HepG2 (cell line): ENCODE measurements around the gene CDC42EP4. TPM values are rescaled to one million over a fixed set of nuclear protein-coding genes. Genes with fewer than 3 reads are reported as not detected.

Source experiments
- HNRNPK ChIP-seq: fragments of 200-400 bp; formaldehyde crosslinking; IDR thresholded peaks from 2 replicates; pipeline ENCODE4 v1.6.1; 2018; ENCODE audit warnings: low read length, low read depth, moderate library complexity, mild to moderate bottlenecking; ENCODE audit not compliant: poor library complexity, severe bottlenecking
- POLR2AphosphoS2 ChIP-seq: IDR thresholded peaks from 2 replicates; pipeline ENCODE4 v1.6.1; 2011; ENCODE audit warnings: low read depth, low read length, improper control_type of control experiment
- SRSF4 ChIP-seq: fragments of 200-400 bp; formaldehyde crosslinking; IDR thresholded peaks from one replicate; pipeline ENCODE4 v1.6.1; 2018; ENCODE audit warnings: mild to moderate bottlenecking, low read depth, low read length, moderate library complexity; ENCODE audit not compliant: poor library complexity, severe bottlenecking
- SRSF9 ChIP-seq: fragments of 200-400 bp; formaldehyde crosslinking; IDR thresholded peaks from 2 replicates; pipeline ENCODE4 v1.6.1; 2018; ENCODE audit warnings: borderline replicate concordance, mild to moderate bottlenecking, low read depth, low read length; ENCODE audit not compliant: insufficient read depth, poor library complexity, severe bottlenecking
- ZBED4 ChIP-seq: sonication (generic); formaldehyde crosslinking; IDR thresholded peaks from 2 replicates; pipeline ENCODE4 v1.4.0; 2020; ENCODE audit warnings: missing genetic modification reagents, borderline replicate concordance
- ZFP1 ChIP-seq: IDR thresholded peaks from 2 replicates; pipeline ENCODE4 v1.6.1; 2016
- ZNF281 ChIP-seq: sonication (generic); formaldehyde crosslinking; IDR thresholded peaks from 2 replicates; pipeline ENCODE4 v1.4.0; 2020; ENCODE audit warnings: missing genetic modification reagents, borderline replicate concordance
- ZNF326 ChIP-seq: sonication (generic); formaldehyde crosslinking; IDR thresholded peaks from 2 replicates; pipeline ENCODE4 v1.4.0; 2020; ENCODE audit warnings: missing genetic modification reagents, borderline replicate concordance
- ZNF552 ChIP-seq: sonication (generic); formaldehyde crosslinking; IDR thresholded peaks from 2 replicates; pipeline ENCODE4 v1.9.0; 2022; ENCODE audit warnings: missing genetic modification reagents, mild to moderate bottlenecking, borderline replicate concordance
- ZNF589 ChIP-seq: sonication (generic); formaldehyde crosslinking; conservative IDR thresholded peaks from 2 replicates; pipeline ENCODE4 v1.8.0; 2022; ENCODE audit warnings: mild to moderate bottlenecking, moderate library complexity, missing genetic modification reagents
- ZNF597 ChIP-seq: sonication (generic); formaldehyde crosslinking; IDR thresholded peaks from 2 replicates; pipeline ENCODE4 v1.5.0; 2020; ENCODE audit warnings: missing genetic modification reagents
- ZNF768 ChIP-seq: sonication (generic); formaldehyde crosslinking; IDR thresholded peaks from 2 replicates; pipeline ENCODE4 v1.4.0; 2020; ENCODE audit warnings: missing genetic modification reagents
- ZNF775 ChIP-seq: sonication (generic); formaldehyde crosslinking; IDR thresholded peaks from 2 replicates; pipeline ENCODE4 v1.4.0; 2020; ENCODE audit warnings: missing genetic modification reagents, mild to moderate bottlenecking, moderate library complexity, borderline replicate concordance
- polyA plus RNA-seq, 8 experiments: library from polyadenylated mRNA; depleted of rRNA in 3 of 8; stranded (reverse) in 7 of 8; unstranded in 1 of 8; fragments of >200 nt; fragmentation: Illumina TruSeq in 4 of 8; extraction: Trizol in 4 of 8; gene quantifications; 2 replicates each; pipeline versions ENCODE4 v1.2.1 to v1.2.3, GENCODE V29; 2011 to 2016; ENCODE audit warnings: low read depth in 4 of 8, missing spikeins in 1 of 8, mixed read lengths in 1 of 8; ENCODE audit not compliant: insufficient read depth in 1 of 8
- total RNA-seq, 5 experiments: library from RNA; depleted of rRNA; stranded (reverse); fragments of >200 nt; fragmentation: Illumina TruSeq; extraction: Trizol; gene quantifications; 2 replicates each; pipeline ENCODE4 v1.2.3, GENCODE V29; 2016; ENCODE audit warnings: low read depth in 1 of 5
- TF ChIP-seq, protein P1 (sequence below): sonication (generic); formaldehyde crosslinking; IDR thresholded peaks from 2 replicates; pipeline ENCODE4 v1.5.1; 2020; ENCODE audit warnings: missing genetic modification reagents, mild to moderate bottlenecking, borderline replicate concordance
- TF ChIP-seq, protein P2 (sequence below), 2 experiments: IDR thresholded peaks; 2 replicates each; pipeline ENCODE4 v1.6.1; 2011 to 2012; ENCODE audit warnings: low read length in 2 of 2, borderline replicate concordance in 1 of 2, low read depth in 1 of 2, mild to moderate bottlenecking in 1 of 2, moderate library complexity in 1 of 2

Gene CDC42EP4
- total and polyA plus RNA-seq, 2 of the 13 experiments (the other 11 are each of a cell fraction or from before 2014, with no cell fraction given) = 19.0 to 54.0 TPM

GRCh38 chr17:73311428-73311780 is 397 bp downstream of the CDC42EP4 start (continued):
- TF ChIP-seq ZNF597 (CRISPR knock-in tag) (no peak), SRSF4 (no peak), ZNF281 (CRISPR knock-in tag) (no peak), HNRNPK (no peak), POLR2AphosphoS2 (no peak), ZNF768 (CRISPR knock-in tag) (no peak; the same call in 1 of the 2 replicates), ZNF775 (CRISPR knock-in tag) (no peak), ZNF589 (CRISPR knock-in tag) (no peak), ZNF552 (CRISPR knock-in tag) (no peak), ZNF326 (CRISPR knock-in tag) (no peak), ZFP1 (CRISPR knock-in tag) (no peak), SRSF9 (no peak), ZBED4 (no peak)
- TF ChIP-seq, protein P1, sequence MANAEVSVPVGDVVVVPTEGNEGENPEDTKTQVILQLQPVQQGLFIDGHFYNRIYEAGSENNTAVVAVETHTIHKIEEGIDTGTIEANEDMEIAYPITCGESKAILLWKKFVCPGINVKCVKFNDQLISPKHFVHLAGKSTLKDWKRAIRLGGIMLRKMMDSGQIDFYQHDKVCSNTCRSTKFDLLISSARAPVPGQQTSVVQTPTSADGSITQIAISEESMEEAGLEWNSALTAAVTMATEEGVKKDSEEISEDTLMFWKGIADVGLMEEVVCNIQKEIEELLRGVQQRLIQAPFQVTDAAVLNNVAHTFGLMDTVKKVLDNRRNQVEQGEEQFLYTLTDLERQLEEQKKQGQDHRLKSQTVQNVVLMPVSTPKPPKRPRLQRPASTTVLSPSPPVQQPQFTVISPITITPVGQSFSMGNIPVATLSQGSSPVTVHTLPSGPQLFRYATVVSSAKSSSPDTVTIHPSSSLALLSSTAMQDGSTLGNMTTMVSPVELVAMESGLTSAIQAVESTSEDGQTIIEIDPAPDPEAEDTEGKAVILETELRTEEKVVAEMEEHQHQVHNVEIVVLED (CRISPR knock-in tag) = no peak
- TF ChIP-seq, protein P2, sequence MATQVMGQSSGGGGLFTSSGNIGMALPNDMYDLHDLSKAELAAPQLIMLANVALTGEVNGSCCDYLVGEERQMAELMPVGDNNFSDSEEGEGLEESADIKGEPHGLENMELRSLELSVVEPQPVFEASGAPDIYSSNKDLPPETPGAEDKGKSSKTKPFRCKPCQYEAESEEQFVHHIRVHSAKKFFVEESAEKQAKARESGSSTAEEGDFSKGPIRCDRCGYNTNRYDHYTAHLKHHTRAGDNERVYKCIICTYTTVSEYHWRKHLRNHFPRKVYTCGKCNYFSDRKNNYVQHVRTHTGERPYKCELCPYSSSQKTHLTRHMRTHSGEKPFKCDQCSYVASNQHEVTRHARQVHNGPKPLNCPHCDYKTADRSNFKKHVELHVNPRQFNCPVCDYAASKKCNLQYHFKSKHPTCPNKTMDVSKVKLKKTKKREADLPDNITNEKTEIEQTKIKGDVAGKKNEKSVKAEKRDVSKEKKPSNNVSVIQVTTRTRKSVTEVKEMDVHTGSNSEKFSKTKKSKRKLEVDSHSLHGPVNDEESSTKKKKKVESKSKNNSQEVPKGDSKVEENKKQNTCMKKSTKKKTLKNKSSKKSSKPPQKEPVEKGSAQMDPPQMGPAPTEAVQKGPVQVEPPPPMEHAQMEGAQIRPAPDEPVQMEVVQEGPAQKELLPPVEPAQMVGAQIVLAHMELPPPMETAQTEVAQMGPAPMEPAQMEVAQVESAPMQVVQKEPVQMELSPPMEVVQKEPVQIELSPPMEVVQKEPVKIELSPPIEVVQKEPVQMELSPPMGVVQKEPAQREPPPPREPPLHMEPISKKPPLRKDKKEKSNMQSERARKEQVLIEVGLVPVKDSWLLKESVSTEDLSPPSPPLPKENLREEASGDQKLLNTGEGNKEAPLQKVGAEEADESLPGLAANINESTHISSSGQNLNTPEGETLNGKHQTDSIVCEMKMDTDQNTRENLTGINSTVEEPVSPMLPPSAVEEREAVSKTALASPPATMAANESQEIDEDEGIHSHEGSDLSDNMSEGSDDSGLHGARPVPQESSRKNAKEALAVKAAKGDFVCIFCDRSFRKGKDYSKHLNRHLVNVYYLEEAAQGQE (IDR thresholded peaks at IDR 0.05; ENCODE audit: borderline replicate concordance in 1 of 2, low read depth in 1 of 2, low read length in 2 of 2) = 0 out of 4 replicates have a peak, but pooled peaks of 1 of the 2 experiments have one; percentile 2
